ENCODE measurements around the gene GID4. TPM values are rescaled to one million over a fixed set of nuclear protein-coding genes. Genes with fewer than 3 reads are reported as not detected.
A peak's percentile ranks its signal among the peaks of the same experiment; 100 is the strongest.

GID4 gene
- total and polyA plus RNA-seq, 2 of the 4 experiments (the other 2 are of a cell fraction), result 3.9 to 5.6 TPM

DNA sequence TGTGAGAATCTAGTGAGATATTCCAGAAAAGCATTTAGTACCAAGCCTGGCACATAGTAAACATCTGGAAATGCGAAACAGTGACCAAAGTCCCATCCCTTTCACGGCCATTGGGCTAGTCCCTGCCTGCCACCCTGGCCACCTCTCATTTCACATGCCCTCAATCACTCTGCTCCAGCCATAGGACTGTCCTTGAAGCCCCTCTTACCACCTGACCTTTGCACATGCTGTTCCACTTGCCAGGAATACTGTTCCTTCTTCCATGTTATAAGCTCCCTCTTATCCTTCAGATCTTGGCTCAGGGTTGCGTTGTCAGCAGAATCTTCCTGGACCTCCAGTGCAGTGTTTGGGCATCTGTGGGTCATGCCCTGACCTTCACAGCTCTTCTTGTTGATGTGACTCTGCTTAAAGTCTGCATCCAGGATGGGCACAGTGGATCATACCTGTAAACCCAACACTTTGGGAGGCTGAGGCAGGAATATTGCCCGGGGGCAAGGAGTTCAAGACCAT is 71.5 kb downstream of the GID4 start:
- ATAC-seq (ENCODE audit: low read depth) (no peak), DNase-seq (no peak)
- CTCF ChIA-PET, result no interaction called here
- Histone ChIP-seq H4K20me1 (ENCODE audit: insufficient read depth, low read length) (no peaks in the 10 kb centered on the region), H3K56ac (ENCODE audit: extremely low read depth, insufficient read depth, low read length) (no peak overlapping the region), H3K4me3 (ENCODE audit: insufficient read depth, low read depth, low read length) (no peak overlapping the region), H3K4me1 (ENCODE audit: control insufficient read depth, insufficient read depth, low read length) (no peaks in the 10 kb centered on the region), H2BK120ac (ENCODE audit: low read depth, low read length) (no peak overlapping the region), H3K36me3 (ENCODE audit: control insufficient read depth, insufficient read depth, low read length) (peaks cover 11% of the 10 kb centered on the region; the same call in 1 of the 2 replicates), H4K8ac (ENCODE audit: low read depth in 2 of 2, low read length in 2 of 2) (no peak overlapping the region), H2AFZ (replicated peaks; ENCODE audit: low read length, poor library complexity) (no peak overlapping the region), H4K91ac (ENCODE audit: insufficient read depth, low read depth, low read length) (no peak overlapping the region), H3K4ac (ENCODE audit: low read depth, low read length) (no peak overlapping the region), H3K9ac (ENCODE audit: low read depth, low read length) (no peak overlapping the region), H3K79me1 (ENCODE audit: low read depth in 1 of 2, low read length in 2 of 2) (no peaks in the 10 kb centered on the region), H3K4me2 (ENCODE audit: low read depth, low read length) (no peak overlapping the region), H3K27me3 (ENCODE audit: control insufficient read depth, insufficient read depth, low read length) (no peaks in the 10 kb centered on the region), H2BK5ac (ENCODE audit: low read depth, low read length, poor library complexity, severe bottlenecking) (no peak overlapping the region), H2AK9ac (replicated peaks; ENCODE audit: low read depth, low read length, poor library complexity) (no peak overlapping the region), H3K18ac (ENCODE audit: low read depth, low read length) (no peak overlapping the region), H3K9me1 (ENCODE audit: insufficient read depth, low read length) (peaks cover 4% of the 10 kb centered on the region), H3K9me3 (ENCODE audit: control insufficient read depth, insufficient read depth, low read length) (no peaks in the 10 kb centered on the region), H4K5ac (ENCODE audit: low read depth, low read length) (no peak overlapping the region), H2BK15ac (ENCODE audit: low read depth, low read length) (no peak overlapping the region), H3K14ac (replicated peaks; ENCODE audit: low read depth, low read length) (no peak overlapping the region), H3K23ac (ENCODE audit: low read depth, low read length) (no peak overlapping the region), H2BK20ac (ENCODE audit: low read depth, low read length) (no peak overlapping the region), H2AK5ac (ENCODE audit: low read depth, low read length) (no peak overlapping the region), H3K27ac (ENCODE audit: insufficient read depth, low read length) (no peak overlapping the region)
- intact Hi-C loops (cut with micrococcal nuclease) (no loop called here), in situ Hi-C loops (cut with MboI; ENCODE audit: low sequenced_read_pairs) (no loop called here), dilution Hi-C loops (cut with HindIII; ENCODE audit: low sequenced_read_pairs, unreplicated experiment) (no loop called here)
- TF ChIP-seq, protein P1, sequence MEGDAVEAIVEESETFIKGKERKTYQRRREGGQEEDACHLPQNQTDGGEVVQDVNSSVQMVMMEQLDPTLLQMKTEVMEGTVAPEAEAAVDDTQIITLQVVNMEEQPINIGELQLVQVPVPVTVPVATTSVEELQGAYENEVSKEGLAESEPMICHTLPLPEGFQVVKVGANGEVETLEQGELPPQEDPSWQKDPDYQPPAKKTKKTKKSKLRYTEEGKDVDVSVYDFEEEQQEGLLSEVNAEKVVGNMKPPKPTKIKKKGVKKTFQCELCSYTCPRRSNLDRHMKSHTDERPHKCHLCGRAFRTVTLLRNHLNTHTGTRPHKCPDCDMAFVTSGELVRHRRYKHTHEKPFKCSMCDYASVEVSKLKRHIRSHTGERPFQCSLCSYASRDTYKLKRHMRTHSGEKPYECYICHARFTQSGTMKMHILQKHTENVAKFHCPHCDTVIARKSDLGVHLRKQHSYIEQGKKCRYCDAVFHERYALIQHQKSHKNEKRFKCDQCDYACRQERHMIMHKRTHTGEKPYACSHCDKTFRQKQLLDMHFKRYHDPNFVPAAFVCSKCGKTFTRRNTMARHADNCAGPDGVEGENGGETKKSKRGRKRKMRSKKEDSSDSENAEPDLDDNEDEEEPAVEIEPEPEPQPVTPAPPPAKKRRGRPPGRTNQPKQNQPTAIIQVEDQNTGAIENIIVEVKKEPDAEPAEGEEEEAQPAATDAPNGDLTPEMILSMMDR (conservative IDR thresholded peaks at IDR 0.05; ENCODE audit: low read depth, low read length), result no peak
- peak; percentile 78 for TF ChIP-seq MAFK (IDR thresholded peaks at IDR 0.05; ENCODE audit: low read depth, low read length)
- BruUV-seq (replicated peaks), result no TSS peak
- WGBS, 2 experiments (ENCODE audit: extremely low coverage in 2 of 2, insufficient read length in 1 of 2), result 96% methylated on average over 2 of the region's 4 CpGs; no CpG with 5 or more reads in 1 of the 2 experiments
- POLR2A ChIA-PET (ENCODE audit: unreplicated experiment), result no interaction called here

All from IMR-90 (cell line).